ENCODE results near the gene N4BP2L1. TPM values are rescaled to one million over a fixed set of nuclear protein-coding genes. Genes with fewer than 3 reads are reported as not detected.

N4BP2L1 gene
- total RNA-seq: 0.71 and 2.6 TPM in 2 replicates

DNA sequence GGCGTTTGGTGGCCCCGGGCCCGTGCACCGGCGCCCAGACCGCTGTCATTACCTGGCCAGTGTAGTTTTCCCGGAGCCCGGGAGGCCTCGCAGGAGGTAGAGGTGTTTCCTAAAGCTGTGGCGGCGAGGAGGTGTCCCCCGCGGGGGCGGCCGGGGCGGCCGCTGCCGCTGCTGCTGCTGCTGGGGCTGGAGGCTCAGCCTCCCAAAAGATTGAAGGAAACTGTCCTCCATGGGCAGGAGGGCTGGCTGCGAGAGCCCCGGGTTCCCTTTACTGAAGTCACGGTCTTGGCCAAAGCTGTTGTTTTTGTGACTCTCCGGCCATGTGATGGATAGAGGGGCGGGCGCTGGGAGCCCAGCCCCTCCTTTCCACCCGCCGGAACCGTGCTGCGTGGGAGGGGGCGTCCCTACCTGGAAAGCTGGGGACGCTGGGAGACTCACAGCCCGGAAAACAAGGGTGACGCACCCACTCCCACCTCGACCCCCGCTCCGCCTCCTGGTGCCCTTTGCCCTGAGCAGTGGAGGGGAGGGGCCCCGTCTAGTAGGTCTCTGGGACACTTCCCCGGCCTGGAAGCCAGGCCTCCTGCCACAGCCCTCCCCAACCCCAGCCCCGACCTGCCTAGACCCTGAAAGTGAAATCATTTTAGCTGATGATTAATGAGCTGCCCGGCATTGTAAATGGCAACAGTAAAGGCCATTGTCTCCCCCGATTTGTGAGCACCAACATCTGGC is at the start of gene N4BP2L1:
Gene N4BP2L1 (minus strand): TSS at position 279 of the 729 bp plus-strand sequence. CDS start 48 bp downstream, at position 231.

Other genes with a start within 250 kb of the N4BP2L1 start
- gene ZAR1L, start 112.8 kb downstream of the N4BP2L1 start, total RNA-seq: not detected in 2 replicates
- 3.2 and 9.6 TPM in 2 replicates for gene BRCA2, start 112.6 kb downstream of the N4BP2L1 start, total RNA-seq
- gene N4BP2L2, start 110.7 kb upstream of the N4BP2L1 start, total RNA-seq: 32.0 and 50.0 TPM in 2 replicates
- 8.1 and 18.8 TPM in 2 replicates for gene PDS5B, start 158.3 kb upstream of the N4BP2L1 start, total RNA-seq

Measured in myometrial cell (primary cell).